ENCODE data around the gene ASB5.

ASB5 gene

DNA sequence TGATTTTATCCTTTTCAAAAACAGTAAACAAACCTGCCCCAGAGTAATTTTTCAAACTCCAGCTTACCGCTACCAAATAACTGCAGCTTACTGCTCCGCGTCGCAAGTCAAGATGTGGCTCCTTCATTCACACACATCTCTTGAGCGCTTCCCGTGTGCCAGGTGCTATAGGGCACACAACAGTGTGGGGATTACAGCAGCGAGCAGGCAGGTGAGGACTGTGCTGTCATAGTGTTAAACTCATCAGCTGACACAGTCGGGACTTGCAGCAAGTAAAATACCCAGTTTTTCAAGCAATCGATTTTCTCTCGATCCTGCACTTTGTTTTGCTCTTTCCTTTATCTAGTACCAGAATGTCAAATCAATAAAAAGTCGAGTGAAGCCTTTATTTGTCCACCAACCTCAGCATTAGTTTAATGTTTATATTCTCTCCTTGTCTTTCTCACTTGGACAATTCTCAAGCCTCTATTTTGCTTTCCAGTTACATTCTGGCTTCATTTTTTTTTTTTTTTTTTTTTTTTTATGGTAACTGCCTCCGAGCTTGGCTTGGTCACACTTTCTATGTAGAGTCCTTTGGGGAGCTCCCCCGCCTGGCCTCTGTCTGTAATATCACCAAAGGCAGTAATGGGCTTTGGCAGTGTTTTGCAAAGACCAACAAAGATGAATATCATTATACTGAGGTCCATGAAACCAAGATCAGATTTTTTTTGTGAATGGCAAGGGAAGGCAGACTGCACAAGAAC is 8.3 kb upstream of the ASB5 start:
- peak; percentile 25 for DNase-seq

DNA sequence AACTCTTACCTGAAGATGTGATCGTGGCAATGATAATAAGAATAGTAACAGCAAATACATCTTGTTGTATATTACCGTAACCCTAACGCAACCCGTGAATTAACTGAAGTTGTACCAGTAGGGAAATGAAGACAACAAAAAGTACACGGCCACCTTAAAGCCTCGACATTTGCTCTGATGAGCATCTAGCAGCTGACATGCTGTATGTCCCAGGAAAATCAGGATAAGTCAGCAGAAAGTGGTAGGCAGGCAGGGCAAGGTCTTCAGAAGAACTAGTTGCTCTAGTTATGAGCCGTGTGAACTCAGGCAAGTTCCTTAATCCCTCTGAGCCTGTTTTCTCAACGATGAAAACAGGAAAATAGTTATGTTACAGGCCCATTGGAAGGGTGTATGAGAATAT is 7.7 kb upstream of the ASB5 start:
- no peak for DNase-seq

DNA sequence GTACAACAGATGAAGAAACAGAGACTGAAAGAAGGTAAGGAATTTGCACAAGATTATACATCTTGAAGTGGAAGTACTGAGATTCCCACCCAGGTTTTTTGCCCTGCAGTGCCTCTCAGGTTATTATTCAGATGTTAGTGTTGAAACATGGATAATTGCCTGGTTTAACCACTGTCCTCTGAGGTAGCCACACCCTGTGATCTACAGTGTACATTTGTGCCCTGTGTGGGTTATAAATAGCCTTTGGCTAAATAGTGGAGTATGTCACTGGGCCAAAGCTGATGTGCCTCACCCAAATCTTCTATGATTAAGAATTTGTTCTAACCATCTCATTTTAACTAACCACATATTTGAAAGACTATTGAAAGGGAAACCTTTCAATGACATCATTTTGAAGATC is 5.4 kb upstream of the ASB5 start:
- DNase-seq = peak; percentile 26

DNA sequence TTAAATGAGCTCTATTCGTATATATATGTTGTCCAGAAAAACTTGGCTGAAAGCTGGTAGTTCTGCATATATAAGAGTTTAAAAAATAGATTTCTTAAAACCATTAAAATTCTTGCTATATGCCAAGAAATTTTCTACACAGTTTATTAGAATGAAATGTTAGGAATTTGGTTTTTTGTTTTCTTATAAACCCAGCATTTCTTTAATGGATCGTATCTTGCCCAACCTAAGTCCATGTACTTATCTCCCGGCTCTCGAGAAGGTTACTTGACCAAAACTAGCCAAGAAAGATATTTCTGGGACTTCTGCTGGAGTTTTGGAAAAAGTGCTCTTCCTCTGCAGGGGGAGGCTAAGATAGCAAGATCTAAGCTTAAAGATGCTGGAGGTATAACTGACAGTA is 4.7 kb upstream of the ASB5 start:
- no peak for DNase-seq

DNA sequence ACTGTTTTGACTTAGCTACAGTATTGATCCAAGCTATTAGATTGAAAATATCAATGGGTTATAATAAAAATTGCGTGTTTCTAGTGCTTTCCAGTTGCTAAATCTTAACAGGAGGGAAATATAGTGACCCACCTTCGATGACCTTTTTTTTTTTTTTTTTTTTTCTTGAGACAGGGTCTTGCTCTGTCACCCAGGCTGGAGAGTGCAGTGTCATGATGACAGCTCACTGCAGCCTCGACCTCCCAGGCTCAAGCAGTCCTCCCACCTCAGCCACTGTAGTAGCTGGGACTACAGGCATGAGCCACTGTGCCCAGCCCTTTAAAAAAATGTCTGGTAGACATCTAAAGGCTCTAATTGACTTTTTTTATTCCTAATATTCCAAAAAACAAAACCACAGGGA is 3.8 kb upstream of the ASB5 start:
- no peak for DNase-seq

DNA sequence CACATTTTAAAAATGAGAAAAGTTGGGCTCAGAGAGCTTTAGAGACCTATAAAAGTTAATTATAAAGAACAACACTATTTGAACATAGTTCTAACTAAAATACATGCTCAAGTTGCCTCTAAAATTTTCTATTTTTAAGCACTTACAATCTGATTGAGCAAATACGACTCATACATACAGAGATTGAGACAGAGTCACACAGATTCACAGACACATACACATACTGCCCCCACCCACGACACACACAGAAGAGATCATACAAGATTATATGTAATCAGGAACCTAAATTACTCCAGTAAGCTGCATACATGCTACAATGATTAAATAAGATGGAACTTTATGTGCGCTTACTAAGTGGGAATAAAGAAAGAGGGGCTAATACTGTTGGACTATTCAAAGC is 2.7 kb upstream of the ASB5 start:
- no peak for DNase-seq

DNA sequence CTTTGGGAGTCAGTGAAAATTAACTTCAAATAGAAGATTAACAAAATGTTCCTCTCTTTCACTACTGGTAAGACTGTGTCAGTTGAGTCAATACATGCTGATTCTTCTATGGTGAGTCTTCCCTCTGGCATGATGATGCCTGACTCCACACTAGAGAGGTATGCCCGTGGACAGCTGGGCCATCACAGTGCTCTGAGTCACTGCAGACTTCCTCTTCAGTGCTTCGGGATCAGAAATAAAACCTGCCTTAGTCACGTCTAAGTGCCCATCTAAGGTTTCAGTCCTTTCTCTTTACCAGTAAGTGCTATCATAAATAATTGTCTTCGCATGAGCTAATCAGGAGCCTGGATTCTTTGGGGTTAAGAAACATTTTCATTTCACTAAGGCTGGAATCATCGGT is 1.6 kb upstream of the ASB5 start:
- DNase-seq = no peak

DNA sequence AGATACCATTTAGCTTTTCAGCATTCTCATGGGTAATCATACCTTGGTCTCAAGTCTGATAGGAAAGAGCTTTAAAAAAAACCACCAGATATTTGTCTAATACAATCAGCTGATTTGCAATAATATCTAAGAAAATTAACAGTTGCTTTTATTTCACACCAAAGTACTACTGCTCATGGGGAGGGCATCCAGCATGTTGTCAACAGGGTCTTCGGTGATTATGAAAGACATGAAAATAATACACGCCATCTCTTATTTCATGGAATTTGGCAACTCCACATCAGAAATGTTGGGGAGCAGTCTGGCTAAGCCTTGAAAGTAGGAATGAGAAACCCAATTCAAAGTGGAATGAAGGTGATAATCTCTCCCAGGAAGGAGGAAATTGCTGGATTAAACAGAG is 3.0 kb downstream of the ASB5 start:
- DNase-seq = no peak

DNA sequence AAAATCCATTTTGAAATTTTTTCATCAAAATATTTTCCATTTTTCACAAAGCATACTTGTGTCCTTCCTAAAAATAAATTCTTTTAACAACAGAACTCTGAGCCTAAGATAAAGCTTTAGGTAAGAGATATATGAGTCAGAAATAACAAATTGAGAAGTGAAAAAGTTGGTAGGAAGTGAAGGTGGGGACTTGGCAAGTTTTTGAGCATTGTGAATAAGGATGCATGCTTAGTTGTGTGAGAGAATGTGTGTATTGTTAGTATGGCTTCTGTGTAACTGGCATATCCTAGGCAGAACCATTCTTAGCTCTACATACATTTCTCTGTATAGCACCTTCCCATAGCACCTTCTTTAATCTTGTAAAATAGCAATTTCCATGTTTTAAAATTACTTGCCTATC is 6.8 kb downstream of the ASB5 start:
- DNase-seq = no peak

DNA sequence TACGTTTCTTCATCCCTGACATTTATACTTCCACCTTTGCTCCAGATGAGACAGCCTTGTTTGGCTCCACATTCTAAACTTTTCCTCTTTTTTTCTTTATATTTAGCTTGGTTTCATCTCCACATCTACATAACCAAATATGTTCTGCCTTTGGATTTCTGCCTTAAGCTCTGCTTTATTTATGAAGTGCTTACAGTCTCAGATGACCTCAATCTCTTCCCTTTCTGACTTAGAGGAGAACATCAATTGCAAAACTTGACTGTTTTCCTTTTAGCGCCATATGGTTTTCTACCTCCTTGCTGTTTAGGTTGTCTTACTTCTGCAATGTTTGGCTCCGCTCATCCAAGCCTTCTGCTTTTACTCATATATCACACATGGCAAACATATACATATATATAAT is 7.5 kb downstream of the ASB5 start:
- no peak for DNase-seq

DNA sequence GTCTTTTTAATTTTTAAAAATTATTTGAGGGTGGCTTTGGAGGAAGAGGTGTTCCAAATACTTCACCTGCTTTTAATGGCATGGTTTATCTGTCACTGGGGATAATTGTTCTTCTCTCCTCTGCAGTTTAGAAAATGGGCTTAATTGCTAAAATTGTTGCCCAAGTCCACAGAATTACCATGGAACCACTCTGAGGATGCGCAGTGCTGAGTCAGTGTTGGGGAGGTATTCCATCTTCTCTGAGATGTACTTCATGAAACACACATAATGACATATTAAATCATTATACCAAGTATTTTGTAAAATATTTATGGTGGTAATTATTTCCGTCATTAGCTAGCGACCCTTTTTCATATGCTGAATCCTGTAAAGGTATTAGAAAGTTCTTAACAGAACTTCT is 8.0 kb downstream of the ASB5 start:
- DNase-seq = no peak

DNA sequence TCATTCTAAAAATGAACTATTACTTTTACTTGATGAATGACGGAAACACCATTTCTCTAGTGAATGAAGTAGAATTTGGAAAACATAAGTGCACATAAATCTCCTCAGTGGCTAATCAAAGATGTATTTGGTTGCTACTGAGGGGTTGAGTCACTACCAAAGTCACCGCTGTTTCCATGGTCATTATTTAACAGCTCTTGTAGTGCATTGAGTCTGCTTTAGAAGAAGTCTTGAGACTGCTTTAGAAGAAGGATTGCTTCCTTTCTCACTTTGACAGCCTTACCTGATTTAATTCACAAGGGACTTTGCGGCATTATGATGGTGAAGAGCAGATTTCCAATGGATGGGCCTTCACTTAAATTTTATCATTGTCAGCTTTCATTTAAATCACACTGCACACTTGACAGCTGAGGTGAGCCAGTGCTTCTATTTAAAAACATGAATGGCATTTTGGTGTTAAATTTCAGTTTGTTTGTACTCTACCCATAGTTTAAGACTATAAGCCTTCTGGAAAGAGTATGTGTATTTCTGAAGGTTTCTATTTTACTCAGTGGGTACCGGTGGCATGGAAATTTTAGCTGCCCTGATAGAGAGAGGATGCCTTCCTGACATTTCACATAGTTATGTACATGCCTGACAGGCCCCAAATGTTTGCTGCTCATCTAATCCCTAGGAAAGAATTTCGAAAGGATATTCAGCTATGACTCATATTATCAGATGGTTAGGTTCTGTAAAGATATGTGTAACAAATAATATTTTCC is 9.5 kb downstream of the ASB5 start:
- no peak for DNase-seq

DNA sequence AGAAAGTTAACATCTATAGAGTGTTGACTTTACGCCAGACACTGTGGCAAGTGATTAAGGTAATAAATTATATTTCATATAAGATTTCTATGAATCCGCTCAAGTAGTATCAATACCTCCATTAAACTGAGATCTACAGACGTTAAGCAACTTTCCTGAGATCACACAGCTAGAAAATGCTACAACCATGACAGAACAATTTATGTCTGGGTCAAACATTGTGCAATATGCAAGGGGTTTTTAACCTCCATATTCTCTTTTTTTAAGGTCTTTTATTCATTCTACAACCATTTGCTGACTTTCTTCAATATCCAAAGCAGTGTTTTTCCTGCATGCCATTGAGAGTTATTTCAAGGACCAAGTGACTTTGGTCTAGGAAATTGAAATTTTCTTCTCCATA is 10.9 kb downstream of the ASB5 start:
- no peak for DNase-seq

DNA sequence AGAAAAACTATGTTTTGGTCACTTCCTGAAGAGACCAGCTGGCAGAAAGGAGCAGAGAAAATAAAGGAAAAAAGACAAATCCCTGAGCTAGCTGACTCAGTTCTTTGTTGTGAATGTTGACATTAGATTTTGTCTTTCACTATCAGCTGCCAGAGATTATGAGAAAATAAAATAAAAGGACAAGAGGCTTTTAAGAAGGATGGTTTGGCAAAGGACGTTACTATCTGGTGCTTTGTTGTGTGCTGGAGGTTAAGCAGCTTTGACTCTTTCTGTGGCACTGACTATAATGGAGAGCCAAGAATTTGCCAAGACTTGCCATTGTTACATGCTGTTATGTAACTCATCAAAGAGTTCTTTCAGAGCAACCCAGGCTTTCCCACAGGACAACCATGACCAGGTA is 12.1 kb downstream of the ASB5 start:
- DNase-seq = no peak

DNA sequence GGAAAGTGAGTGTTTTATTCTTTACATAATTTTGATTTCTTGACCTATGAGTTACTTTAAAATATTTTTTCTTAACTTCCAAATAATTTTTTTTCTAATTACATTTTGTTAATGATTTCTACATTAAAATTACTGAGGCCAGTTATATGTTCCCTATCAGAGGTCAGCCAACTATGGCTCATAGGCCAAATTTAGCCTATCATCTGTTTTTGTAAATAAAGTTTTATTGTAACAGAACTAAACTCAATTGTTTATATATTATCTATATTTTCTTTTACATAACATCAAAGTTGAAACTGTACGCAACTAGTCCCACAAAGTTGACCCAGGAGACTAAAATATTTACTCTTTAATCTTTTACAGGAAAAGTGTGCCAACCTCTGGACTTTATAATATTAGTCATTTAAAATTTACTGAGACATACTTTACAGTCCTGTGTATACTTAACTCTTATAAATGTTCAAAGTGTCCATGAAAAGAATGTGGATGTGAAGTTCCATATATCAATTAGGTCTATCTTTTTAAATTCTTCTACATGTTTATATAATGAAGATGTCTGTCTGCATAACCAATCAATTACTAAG is 26.2 kb downstream of the ASB5 start:
- no peak for DNase-seq

DNA sequence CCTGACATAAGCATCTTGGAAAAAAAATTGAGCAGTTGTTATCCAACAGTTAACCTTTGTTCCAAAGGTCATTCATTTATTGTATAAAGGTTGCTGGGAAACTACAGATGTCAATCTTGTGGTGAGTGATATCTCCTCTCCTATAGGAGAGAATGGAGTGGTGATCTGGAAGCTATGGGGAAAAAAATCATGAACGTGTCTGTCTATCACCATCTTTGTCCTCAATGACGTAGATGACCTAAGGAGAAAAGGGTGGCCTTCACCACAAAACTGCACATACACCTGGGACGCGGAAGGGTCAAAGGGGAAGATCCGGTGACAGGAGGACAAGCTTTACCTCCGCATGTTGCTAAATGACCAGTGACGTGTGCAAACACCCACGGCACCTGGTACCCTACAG is 27.3 kb downstream of the ASB5 start:
- DNase-seq = no peak

DNA sequence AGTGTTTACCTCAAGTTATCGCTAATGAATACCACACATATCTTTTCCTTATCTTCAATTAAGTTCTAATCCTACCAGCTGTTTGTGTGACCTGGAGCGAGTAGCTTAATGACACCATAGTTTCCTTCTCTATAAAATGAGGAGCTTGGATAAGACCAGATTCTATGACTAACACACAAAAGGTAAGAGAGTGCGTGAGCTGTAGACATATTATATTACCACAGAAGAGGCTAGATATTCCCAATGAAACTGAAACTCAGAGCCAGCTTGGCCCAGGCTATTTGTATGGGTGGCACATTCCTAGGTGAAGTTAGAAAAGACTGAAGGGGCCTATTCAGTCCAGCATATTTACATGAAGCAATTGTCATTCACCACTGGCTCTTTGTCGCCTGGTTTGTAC is 30.2 kb downstream of the ASB5 start:
- DNase-seq = no peak

DNA sequence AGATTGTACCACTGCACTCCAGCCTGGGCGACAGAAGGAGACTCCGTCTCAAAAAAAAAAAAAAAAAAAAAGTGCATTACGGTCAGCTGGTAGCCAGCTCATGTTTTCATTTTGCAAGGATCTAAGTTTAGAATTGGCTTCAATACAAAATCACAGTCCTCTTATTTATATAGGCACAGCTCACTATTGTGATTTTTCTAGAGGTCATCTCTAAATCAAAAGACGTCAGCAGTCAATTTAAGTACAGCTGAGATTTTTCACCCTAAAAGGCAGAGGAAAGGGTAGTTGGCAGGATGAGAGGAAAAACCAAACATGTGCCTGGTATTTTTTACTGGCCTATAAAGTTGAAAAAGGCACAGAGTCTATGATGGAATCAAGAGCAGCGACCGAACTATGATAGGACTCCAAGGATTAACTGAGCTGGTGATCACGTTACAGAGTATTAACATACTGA is 30.8 kb downstream of the ASB5 start:
- no peak for DNase-seq

DNA sequence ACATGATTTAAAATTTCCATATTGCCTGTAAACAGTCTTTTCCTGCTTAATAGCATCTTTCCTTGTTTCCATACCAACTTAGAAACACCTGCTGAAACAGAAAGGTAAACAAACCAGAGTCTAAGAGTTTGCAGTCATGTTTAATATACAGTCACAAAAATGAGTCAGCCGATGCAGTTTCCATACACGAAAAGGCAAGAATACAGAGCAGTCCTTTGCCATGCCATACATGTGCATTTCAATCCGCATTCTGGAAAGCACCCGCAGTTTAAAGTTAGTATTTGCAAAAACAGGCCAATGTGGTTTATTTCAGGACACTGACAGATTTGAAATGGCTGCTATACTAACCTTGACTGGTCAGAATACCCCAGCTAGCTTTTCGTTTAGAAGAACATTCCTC is 32.1 kb downstream of the ASB5 start:
- DNase-seq = no peak

DNA sequence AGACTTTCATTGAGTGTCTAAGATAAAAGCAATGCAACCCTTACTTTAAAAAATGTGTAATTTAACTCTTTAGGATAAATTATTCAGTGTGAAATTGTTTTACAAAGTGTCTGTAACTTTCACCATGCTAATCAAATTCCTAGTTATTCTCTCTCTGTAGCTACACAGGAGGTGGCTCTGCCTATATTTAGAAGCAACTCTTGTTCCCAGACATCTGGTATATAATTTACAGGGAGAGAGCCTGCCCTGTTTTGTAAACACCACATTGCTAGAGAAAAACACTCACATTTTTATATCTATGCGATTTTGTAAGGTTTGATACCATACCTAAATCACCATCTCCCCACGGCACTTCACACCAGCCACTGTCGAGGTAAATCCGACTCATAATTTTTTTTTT is 38.2 kb downstream of the ASB5 start:
- no peak for DNase-seq

DNA sequence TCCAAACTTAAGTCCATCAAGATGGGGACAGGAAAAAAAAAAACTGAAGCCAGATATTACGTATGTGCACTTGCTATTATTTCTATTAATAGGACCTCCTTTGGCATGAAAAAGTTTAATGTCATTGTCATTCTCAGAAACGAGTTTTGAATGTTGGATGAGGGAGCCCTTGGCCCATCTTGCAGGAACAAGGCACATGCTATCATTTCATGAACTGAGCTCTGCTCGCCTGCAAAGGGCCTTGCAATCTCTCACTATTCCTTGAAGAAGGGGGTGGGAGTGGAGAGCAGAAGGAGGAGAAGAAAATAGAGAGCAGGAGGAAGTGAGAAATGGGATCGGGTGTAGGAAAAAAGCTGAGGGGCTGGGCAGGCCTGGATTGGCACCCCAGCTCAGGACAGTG is 39.4 kb downstream of the ASB5 start:
- DNase-seq = no peak

DNA sequence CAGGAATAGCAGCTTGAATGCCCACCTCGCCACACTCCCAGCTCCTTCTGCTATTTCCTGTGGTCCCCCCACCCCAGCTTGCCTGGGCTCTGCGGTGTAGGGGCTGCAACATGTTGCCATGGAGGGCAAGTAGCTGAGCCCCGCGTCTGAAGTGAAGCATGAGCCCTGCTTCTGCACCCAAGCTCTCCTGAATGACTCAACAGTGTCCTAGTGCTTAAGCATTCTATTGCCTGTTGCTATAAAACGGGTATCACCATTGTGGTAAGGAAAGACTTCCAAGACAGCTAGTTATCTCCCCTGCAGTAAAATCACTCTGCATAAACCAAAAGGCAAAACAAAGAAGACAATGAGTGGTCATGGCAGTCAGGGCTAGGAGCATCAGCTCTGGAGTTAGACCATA is 42.3 kb downstream of the ASB5 start:
- no peak for DNase-seq

DNA sequence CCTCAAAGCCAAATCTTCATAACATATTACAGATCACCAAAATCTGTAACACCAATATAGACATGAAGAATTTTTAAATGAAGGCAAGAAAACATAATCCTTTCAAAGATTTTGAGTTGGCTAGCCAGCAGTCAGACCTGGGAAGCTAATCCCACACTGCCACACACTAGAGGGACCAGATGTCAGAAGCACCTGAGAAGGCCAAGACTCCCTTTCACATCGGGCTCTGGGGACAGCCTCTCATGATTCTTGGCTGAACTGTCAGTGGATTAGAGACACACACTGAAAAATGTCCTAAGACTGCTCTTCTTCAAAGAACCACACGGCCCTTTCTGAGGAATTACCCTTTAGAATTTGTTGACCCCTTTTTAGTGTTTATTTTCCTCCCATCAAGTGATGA is 45.5 kb downstream of the ASB5 start:
- DNase-seq = no peak

DNA sequence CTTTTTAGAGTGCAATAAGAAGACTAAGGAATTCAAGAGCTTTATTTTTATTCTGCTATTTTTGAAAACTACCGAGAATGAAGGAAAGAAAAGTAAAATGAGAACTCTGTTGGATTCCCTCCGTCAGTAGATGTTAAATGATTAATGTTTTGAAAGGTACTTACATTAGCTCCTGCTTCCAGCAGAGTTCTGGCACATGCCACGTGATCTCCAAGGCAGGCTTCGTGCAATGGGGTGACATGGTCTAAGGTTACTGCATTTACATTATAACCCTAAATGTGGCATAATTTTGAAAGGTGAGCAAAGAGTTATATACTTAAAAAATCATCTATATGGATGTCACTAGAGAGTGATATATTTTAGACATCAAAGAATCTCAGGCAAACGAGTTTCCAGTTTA is 46.9 kb downstream of the ASB5 start:
- no peak for DNase-seq

DNA sequence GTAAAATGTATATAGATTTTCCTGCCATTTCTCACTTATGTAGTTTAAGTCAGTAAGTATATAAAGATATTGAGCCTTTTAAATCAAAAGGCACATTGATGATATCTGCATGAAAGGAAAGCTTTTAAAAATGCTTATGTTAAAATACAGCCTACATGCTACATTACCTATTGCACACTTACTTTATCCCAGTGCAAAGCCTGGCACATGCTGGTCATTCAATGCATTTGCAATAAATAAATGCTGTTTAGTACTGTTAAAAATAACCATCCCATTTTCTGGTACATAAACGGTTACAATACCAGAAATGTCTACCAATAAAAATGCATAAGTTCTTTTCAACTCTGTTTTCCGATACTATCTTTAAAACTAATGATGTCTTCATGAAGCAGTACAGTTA is 51.5 kb downstream of the ASB5 start:
- DNase-seq = no peak

All from NCI-H748 treated with DMSO at 0.1 percent for 48 hours (cell line).